Embryonic facial prominence (tissue), 1 donor: ENCODE data around the gene SPOCK1.

Source experiments
- DNase-seq: peaks from one replicate; pipeline ENCODE4 v3.0.0-alpha.2; 2016; ENCODE audit errors: extremely low spot score

Gene SPOCK1

DNA sequence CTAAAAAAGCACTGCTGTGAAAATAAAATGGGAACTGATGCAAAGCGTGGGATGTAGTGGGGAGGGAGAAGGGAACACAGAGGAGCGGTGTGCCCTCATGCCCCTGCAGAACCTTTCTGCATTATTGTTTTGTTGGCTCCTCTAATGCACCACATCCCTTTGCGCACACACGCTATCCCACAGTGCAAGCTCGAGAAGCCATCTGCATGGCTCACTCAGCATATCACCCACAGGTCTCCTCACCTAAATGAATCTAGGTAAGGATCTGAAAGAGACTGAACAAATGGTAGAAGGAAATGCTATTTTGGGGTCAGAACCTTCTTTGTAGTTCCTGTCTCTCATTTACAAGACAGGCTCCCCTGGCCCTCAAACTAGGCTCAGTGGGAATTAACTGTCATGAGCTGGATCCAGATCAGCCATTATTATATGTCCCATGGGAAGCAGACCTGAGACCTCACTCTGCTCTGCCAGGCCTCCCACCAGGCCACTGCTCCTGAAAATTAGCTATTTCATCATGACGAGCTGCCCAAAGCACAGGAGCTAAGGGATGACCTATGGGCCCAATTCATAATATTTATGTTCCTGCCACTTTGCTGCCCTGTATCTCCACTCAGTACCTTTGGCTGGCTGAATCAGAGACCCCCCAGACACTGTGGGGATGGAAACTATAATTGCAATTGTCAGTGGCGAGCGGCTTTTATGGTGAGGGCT lies 169.4 kb downstream of the SPOCK1 start:
- DNase-seq = no peak

DNA sequence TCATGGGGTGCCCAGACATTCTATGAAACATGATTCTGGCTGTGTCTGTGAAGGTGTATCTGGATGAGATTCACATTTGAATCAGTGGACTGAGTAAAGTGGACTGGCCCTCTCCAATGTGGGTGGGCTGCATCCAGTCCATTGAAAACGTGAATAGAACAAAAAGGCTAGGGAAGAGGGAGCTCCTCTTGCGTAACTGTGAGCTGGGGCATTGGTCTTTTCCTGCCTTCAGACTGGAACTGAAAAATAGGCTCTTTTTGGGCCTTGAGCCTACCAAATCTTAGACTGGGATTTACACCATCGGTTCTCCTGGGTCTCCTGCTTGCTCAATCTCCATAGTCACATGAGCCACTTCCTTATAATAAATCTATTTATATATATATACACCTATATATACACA lies 170.1 kb downstream of the SPOCK1 start:
- DNase-seq = no peak

DNA sequence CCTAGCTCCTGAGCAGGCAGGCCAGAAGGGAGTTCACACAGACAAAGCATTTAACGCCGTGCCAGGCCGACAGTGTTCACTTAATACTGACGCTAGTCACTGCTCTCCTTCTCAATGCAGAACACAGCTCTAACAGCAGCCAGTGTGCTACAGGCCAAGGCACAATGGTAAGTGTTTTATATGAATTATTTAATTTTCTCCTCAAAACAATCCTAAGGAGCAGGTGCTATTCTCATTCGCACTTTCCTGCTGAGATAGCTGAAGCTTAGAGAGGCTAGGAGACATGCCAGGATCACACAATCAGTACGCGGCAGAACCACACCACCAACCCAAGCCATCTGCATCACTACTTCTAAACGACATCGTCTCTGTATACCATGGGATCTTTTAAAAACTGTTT lies 170.7 kb downstream of the SPOCK1 start:
- DNase-seq = no peak

DNA sequence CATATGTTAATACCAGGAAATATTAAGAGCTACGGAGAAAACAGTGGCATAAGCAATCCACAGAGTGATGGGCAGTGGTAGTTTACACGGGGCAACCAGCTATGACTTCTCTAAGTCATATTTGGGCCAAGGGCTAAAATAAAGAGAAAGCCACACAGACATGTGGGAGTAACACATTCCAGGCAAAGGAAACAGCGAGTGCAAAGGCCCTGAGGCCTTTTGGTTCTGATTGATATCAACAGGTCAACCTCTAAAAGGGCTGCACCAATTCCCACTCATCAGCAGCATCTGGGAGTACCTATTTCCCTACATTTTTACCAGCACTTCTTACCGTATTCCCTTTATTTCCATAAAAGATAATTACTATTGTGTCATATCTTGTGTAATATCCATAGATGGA lies 173.4 kb downstream of the SPOCK1 start:
- DNase-seq = no peak

DNA sequence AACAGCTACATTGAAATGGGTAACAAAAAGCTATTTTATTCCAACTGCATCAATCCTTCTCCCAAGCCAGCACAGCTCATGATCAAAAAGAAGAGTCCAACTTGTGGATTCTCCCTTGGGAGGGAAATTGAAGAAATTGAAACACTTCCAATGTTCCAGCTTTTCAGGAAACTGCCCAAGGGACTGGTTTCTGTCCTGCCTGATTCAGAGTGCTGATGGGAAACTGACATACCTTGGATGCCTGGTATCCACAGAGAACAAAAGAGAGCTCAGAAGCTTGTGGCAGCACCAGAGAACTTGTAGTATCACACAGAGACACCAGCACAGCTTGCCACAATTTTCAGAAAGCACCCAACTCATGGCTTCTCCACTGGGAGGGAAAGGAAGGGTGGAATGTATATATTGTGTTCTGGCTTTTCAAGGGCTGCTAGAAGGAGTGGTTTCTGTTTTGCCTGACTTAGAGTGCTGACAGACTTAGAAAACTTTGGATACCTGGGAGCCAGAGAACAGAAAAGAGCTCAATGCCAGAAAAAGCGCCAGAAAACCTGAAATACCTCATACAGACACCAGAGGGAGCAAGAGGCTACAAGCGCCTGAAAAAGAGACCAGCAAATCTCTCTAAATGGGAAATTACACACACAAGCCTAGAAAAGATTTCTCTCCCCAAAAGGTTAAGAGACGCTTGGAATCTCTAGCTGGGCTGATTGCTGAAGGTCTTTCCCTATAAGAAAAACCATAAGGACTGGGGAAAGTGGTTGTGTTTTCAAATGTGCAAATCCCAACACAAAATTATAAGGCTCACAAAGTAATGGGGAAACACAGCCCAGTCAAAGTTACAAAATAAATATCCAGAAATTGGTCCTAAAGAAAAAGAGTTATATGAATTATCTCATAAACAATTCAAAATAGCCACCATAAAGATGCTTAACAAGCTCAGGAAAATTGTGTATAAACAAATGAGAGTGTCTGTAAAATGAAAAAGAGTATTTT lies 178.8 kb downstream of the SPOCK1 start:
- no peak for DNase-seq

DNA sequence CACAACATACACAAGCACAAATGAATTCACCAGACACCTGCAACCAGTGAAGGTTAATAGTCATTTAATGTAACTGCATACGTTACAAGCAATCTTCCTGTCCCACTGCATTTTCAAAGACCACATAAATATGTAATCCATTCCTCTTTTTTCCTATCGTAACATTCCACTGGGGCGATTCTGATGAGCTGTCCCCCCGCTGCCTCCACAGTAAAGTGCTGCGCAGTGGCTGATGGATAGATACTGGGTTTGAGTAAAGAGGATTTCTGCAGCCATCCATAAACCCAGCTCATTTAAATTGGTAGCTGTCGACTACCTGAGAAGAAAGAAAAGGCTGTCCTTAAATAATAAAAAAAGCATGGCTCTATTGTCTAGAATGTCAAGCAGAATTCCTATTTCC lies 181.1 kb downstream of the SPOCK1 start:
- no peak for DNase-seq

DNA sequence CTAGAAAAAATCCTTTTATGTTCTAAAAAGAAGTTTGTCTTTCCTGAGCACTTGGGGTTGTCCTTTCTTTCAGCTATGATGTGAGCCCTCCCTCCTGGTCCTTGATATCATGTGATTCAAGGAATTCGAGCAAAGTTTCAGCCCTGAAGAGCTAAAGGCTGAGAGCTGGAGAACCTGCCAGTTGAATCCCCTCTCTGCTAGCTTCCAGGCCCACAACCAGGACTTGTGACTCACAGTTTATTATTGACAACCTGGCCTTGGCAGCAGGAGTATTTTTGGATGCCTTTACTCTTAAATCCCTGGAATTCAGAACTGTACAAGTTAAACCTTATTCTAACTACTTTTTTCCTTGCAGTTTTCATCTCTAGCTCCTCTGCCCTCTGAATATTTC lies 182.8 kb downstream of the SPOCK1 start:
- DNase-seq = no peak

DNA sequence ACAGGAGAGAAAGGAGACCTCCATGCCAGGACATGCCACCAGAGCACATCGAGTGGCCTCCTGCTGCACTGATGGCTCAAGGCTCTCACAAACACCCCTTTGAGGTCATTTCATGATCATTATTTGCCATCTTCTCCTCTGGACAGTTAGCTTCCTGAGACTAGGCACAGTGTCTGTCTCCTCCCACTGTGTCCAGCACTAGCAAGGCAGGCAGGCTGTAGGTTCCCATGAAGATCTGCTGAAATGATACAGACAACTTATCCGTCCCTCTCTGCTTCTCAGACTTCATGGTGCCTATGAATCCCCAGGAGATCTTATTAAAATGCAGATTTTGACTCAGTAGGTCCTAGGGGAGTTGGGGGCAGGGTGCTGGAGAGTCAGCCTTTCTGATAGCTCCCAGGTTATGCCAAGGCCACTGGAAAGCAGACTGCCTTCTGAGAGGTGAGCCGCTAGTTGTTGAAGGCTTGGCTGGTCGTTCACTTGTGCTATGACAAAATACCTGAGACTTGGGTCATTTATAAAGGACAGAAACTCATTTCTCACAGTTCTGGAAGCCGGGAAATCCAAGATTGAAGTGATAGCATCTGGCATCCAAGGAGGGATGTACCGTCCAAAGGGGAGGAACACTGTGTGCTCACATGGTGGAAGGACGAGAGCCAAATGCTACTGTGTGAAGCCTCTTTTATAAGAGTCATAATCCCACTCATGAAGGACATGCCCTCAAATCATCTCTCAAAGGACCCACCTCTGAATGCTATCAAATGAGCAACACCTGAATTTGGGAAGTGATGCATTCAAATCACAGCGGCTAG lies 183.4 kb downstream of the SPOCK1 start:
- DNase-seq = no peak

DNA sequence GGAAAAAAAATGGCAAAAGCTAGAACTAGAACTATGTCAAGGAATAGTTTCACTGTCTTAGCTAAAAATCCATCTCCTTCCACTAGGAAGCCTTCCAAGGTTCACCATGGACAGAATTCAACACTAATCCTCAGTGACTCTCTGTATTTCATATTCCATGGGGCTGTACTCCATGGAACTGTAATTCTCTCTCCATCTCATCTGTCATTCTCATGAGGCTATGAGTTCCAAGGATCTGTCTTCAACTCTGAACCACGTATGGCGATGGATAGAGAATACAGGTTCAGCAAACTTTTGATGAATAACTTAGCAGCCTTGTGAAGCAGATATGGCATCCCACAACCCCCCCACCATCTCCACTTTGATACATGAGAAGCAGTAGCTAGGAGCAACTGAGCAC lies 184.0 kb downstream of the SPOCK1 start:
- no peak for DNase-seq

DNA sequence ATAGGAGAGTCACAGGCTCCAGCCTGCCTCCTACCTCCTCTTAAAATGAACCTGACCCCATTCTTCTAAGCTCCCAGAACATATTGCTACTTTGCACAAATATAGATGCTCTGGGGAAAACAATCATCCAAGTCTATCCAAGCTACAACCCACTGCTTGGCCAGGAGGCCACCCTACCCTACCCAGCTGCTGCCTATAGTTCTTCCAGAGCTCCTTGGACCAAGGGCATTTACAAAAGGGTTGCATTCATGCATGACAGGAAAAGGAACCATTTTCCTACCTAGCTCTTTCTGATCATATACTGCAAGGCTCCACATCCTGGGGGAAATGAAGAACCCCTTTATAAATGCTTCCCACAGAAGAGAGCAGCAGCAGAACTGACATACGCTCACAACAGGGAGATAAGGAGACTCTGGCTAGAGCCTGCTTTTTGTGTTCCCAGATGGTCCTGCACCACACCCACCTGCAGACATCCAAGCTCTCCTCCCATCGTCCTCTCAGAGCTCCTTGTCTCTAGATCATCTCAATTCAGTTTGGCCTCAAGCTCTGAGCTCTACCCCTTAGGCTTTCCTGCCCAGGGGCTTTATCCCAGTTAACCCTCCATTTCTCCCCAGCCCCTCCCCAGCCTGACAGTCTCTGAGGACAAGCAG lies 185.5 kb downstream of the SPOCK1 start:
- DNase-seq = no peak

DNA sequence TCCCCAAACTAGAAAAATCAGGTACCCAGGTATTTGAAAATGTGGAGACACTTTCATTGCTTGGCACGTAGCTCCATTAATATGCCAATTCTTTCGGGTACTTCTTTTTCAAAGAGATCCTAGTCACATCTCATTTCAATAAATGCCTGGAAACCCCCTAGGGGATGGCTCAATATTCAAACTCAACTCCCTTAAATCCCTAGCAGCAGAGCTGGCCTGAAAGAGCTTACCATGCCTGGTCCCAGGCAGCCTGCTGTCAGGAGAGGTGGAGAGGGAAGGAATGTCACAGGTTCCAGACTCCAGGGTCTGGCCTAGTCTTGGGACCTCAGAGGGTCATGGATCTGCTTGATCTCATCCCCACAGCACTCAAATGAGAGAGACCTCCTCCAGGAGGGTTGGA lies 187.1 kb downstream of the SPOCK1 start:
- no peak for DNase-seq

DNA sequence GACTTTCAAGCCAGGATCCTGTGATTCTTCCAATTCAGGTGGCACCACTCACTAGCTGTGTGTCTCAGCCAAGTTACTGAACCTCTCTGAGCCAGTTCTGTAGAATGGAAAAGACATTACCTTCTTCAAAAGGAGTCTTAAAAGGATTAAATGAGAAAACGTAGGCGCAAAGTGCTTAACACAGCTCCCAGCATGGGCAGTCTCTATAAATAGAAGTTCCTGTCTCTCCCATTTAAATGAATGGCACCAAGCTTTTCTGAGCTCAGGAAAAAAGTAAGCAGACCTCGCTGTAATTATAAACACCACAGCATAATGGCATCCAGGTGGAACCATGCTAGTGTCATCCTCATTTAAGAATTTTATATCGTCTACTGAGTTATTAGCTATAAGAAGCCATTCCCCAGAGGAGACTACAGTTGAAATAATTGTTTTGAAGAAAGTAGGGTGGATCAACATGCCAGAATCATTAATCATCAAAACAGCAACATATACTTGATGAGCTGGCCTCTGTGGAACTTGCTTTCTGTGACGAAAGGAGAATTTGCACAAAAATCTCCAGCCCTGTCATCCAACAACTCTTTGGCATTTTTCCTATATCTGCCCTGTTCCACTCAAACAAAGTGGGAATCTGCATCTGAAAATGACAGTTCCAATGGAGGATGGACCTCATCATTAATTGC lies 188.9 kb downstream of the SPOCK1 start:
- DNase-seq = peak; percentile 9

DNA sequence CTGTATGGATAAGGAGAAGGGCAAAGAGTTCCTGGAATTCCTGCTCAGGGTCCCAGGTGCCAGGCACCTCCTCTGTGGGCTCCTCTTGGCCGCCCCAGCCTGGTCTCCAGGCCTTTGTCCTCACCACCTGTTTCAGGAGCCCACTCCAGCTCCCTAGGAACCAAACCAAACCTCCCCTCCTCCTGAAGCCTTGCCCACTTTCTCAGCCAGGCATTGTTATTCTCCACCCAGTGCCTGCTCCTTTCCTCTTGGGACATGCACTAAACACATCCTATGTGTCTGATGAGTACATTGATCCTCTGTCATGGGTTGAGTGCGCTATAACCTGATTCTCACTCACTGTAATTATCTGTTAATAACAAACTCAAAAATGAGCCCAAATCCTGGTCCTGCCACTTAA lies 189.8 kb downstream of the SPOCK1 start:
- DNase-seq = no peak

DNA sequence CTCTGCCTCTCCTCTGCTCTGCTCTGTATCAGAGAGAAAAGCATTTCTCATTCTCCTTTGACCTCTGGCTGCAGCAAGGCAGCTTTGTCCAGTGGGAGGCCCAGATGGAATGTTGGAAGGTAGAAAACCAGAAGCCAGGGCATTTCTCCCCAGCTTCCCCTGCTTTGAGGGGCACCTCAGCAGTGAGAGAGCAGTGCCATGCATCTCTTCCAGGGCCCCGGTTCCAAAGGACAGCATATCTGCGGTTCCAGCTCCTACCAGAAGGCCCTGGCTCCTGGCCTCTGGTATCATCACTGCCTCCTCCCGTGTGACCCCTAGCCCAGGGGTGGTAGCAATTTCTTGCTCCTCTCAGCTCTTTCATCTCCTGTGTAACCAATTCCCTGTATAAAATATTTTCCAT lies 190.8 kb downstream of the SPOCK1 start:
- DNase-seq = no peak

DNA sequence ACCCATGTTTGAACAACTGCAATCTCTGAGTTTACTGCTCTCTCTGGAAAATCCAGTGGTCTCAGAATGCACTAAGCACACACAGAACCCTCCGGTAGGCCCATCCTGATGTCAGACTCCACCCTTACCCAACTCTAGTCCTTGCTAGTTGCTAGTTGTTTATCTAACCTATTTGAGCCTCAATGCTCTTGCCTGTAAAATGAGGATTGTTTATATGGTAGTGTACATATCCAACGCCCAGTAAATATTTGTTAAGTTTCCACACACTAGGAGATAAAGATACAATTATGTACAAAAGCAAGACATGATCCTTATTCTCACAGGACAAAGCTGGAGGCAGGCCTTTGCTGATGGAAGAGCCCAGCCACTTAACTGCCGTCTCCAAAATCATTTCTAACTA lies 192.2 kb downstream of the SPOCK1 start:
- no peak for DNase-seq

DNA sequence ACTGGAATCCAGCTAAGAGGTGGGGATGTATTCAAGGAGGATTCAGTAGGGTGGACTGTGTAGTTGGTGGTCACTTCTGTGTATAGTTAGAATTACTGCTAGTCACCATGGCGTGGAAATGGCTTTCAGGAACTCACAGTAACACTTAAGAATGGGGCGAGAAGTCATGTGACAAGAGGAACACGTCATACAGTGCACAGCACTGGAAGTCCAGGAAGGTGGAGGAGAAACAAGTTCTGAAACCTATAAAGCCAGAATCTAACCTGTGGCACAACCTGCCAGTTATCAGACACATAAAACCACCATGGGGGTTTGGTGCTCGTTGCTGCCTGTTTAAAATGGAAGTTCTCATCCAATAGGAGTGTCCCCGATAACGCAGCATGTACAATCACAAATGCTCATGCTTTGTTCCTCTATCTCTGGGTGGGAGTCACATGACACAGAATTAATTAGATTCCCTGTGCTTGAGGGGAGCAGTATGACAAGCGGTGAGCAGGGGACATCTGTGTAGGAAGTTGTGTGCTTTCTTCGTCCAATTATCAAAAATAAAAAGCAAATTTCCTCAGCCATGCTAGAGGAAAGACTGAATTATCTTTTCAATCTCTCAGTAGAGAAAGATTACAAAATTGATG lies 193.0 kb downstream of the SPOCK1 start:
- DNase-seq = no peak

DNA sequence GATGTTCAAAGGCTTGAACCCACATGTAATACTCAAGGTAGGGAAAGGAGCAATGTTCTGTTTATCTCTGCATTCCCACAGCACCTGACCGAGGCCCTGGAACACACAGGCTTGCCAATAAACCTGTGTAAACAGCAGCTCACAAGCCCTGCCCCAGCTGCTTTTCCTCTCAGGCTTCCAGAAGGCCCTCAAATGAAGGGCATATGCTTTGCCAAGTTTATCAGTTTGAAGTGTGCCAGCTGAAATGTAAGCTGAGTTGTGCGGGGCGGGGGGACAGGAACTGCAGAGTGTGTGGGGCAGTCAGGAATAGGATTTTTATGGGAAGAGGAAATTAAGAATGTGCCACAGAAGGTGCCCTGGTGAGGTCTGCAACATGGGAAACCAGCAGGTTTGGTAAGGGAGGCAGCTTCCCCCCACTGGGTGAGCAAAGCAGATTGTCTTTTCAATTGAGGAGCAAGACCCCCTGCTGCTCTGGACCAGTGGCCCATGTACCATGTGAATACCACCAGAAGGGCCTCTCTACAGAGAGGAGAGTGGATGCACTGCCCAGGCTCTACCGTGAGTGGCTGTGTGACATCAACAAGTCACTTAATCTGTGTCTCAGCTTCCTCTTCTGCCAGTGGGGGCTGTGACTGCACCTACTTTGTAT lies 194.8 kb downstream of the SPOCK1 start:
- DNase-seq = no peak

DNA sequence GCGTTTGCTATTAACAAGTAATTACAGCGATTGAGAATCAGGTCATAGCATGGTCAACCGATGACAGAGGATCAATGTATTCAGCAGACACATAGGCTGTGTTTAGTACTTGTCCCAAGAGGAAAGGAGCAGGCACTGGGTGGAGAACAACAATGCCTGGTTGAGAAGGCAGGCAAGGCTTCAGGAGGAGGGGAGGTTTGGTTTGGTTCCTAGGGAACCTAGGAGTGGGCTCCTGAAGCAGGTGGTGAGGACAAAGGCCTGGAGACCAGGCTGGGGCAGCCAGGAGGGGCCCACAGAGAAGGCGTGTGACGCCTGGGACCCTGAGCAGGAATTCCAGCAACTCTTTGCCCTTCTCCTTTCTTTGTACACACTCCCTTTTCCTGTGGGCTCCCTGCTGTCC lies 195.6 kb downstream of the SPOCK1 start:
- no peak for DNase-seq

DNA sequence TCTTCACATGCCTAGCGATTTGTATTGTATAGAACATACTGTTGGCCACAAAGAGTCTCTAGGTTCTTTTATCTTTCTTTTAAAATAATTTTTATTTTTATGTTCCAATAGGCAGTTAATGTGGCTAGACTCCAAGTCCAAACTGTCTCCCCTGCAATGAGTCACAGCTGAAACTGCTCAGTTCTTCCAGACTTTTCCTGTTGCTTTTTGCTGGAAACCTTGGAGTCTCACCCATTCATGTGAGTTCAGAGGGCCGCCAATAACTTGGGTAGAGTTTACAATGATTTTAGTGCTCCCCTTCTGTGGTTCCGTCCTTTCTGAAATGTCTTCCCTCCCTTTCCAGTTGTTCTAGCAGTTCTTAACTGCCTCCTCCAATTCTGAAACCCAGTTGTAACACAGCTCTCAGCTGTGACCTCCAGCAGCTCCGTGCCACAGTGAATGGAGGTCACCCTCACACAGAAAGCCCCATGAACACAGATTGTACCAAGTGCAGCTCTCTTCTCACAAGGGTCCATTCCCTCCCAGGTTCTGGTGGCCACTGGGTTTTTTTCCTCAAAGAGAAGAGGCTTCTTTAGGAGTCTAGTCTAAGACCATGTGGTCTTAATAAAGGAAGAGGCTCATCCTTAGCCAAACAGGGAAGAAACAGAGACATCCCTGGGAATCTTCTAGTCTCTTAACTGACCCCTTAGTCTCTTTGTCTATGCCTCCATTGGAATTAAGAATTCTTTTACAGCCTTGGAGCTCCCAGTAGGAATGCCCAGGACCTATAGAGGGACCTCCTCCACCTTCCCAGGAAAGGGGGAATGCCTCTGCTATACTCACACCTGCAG lies 198.5 kb downstream of the SPOCK1 start:
- DNase-seq = no peak
